ENCODE measurements around the gene RASGEF1C.
"Not testable (repeated sequence)": the region's sequence is repeated elsewhere in the genome, so short reads cannot be mapped to it uniquely, and the experiment has no call there.

- not testable (repeated sequence) for TF ChIP-seq CTCF (IDR thresholded peaks at IDR 0.05; ENCODE audit: insufficient read depth, low read length, poor library complexity, severe bottlenecking); EZH2phosphoT487 (conservative IDR thresholded peaks at IDR 0.05; ENCODE audit: low read length)
Observed at GRCh38 chr5:180210077-180210476, 1.1 kb upstream of the RASGEF1C start.
